Activated CD8-positive, alpha-beta memory T cell treated with anti-CD3 and anti-CD28 coated beads for 1 hour (primary cell): ENCODE results near the gene WNT6.
A peak's percentile ranks its signal among the peaks of the same experiment; 100 is the strongest.

Source experiments
- DNase-seq, 2 donors: peaks; one replicate each; pipeline ENCODE4 v3.0.0-alpha.2; 2020; ENCODE audit warnings: low read depth in 1 of 2; ENCODE audit errors: extremely low read depth in 1 of 2

The WNT6 gene

GRCh38 chr2:218891275-218892135, 31.9 kb downstream of the WNT6 start:
- DNase-seq = no peak

GRCh38 chr2:218892693-218893348, 33.2 kb downstream of the WNT6 start:
- peak; percentile 60 to 71 for DNase-seq

GRCh38 chr2:218893349-218894150, 33.9 kb downstream of the WNT6 start:
- DNase-seq = no peak

- DNase-seq = no peak
These were observed 34.7 kb downstream of the WNT6 start for GRCh38 chr2:218894151-218894879.

GRCh38 chr2:218894880-218895157, 35.2 kb downstream of the WNT6 start:
- no peak for DNase-seq

- no peak for DNase-seq
These were observed 35.7 kb downstream of the WNT6 start for GRCh38 chr2:218895326-218895725.

GRCh38 chr2:218895759-218896500, 36.3 kb downstream of the WNT6 start:
- no peak for DNase-seq

- DNase-seq = peak; percentile 69 to 74
These were observed 37.1 kb downstream of the WNT6 start for GRCh38 chr2:218896501-218897393.

- no peak for DNase-seq
These were observed 37.9 kb downstream of the WNT6 start for GRCh38 chr2:218897394-218898108.

- DNase-seq = peak in 1 of 2 donors; percentile 80
These were observed 38.7 kb downstream of the WNT6 start for GRCh38 chr2:218898109-218898878.

- no peak for DNase-seq
These were observed 39.5 kb downstream of the WNT6 start for GRCh38 chr2:218899147-218899546.

- DNase-seq = no peak
These were observed 42.8 kb downstream of the WNT6 start for GRCh38 chr2:218902427-218902826.

GRCh38 chr2:218904176-218904575, 44.6 kb downstream of the WNT6 start:
- no peak for DNase-seq

- peak; percentile 64 to 80 for DNase-seq
These were observed 49.4 kb downstream of the WNT6 start for GRCh38 chr2:218908721-218909619.

GRCh38 chr2:218910741-218911140, 51.1 kb downstream of the WNT6 start:
- DNase-seq = no peak

- no peak for DNase-seq
These were observed 60.9 kb downstream of the WNT6 start for GRCh38 chr2:218920504-218920903.
